ENCODE data around the gene MAPK14. TPM values are rescaled to one million over a fixed set of nuclear protein-coding genes. Genes with fewer than 3 reads are reported as not detected.
"Not testable (repeated sequence)": the region's sequence is repeated elsewhere in the genome, so short reads cannot be mapped to it uniquely, and the experiment has no call there.

MAPK14 gene
- total RNA-seq, 4 donors from 2014 or later = 62.0 to 117 (median 86.2) TPM

GRCh38 chr6:36028877-36029324 lies 1.3 kb downstream of the MAPK14 start:
- Histone ChIP-seq H3K4me3 (peak overlapping the region; percentile 55 to 91), H3K9me3 (no peaks in the 10 kb centered on the region), H3K36me3 (no peaks in the 10 kb centered on the region), H3K27me3 (no peaks in the 10 kb centered on the region), H3K27ac (peak overlapping the region; percentile 86 to 94), H3K4me1 (peaks cover 4 to 9% of the 10 kb centered on the region in 2 donors)
- DNase-seq = peak; percentile 36 to 71
- intact Hi-C loops (cut with DNase I; ENCODE audit: low total_unique reads) = loop anchor here (5.0 to 10.0 kb wide), 2 partner anchors 68 to 166 kb away; partner anchors contain the start of gene BRPF3
- TF ChIP-seq POLR2A (IDR thresholded peaks at IDR 0.05) = peak in 1 of 2 donors; percentile 18
- TF ChIP-seq, protein P1, sequence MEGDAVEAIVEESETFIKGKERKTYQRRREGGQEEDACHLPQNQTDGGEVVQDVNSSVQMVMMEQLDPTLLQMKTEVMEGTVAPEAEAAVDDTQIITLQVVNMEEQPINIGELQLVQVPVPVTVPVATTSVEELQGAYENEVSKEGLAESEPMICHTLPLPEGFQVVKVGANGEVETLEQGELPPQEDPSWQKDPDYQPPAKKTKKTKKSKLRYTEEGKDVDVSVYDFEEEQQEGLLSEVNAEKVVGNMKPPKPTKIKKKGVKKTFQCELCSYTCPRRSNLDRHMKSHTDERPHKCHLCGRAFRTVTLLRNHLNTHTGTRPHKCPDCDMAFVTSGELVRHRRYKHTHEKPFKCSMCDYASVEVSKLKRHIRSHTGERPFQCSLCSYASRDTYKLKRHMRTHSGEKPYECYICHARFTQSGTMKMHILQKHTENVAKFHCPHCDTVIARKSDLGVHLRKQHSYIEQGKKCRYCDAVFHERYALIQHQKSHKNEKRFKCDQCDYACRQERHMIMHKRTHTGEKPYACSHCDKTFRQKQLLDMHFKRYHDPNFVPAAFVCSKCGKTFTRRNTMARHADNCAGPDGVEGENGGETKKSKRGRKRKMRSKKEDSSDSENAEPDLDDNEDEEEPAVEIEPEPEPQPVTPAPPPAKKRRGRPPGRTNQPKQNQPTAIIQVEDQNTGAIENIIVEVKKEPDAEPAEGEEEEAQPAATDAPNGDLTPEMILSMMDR (IDR thresholded peaks at IDR 0.05) = no peak

DNA sequence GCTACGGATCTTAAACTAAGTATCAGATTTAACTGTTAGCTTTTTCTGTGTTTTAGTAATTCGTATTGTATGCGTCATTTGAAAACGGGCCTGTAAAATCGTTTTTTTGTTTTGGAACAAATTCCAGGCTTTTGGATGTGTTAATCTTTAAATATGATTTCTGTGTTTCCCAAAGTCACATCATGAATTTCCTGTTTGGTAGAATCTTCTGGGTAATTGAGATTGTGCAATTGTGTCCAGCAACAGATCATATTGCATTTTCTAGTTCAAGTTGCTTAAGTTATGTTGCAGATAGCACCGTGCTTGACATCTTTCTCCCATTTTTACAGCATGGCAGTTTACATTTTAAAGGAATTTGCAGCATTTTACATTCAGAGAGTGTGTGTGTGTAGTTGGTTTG lies 1.9 kb downstream of the MAPK14 start:
- no peak for DNase-seq
- peak overlapping the region; percentile 55 to 91 for H3K4me3 ChIP-seq
- intact Hi-C loops (cut with DNase I; ENCODE audit: low total_unique reads) = loop anchor here (5.0 to 10.0 kb wide), 2 partner anchors 68 to 165 kb away; partner anchors contain the start of gene BRPF3
- TF ChIP-seq, protein P1 (IDR thresholded peaks at IDR 0.05) = no peak
- TF ChIP-seq POLR2A (IDR thresholded peaks at IDR 0.05) = no peak
- H3K36me3 ChIP-seq = no peaks in the 10 kb centered on the region
- H3K9me3 ChIP-seq = no peaks in the 10 kb centered on the region
- H3K27ac ChIP-seq = peak overlapping the region; percentile 86 to 94
- no peaks in the 10 kb centered on the region for H3K27me3 ChIP-seq
- H3K4me1 ChIP-seq = peaks cover 1 to 9% of the 10 kb centered on the region in 2 donors

GRCh38 chr6:36032261-36032660 lies 4.7 kb downstream of the MAPK14 start:
- no peak for TF ChIP-seq POLR2A (IDR thresholded peaks at IDR 0.05)
- TF ChIP-seq, protein P1 (IDR thresholded peaks at IDR 0.05) = no peak
- H3K36me3 ChIP-seq = no peaks in the 10 kb centered on the region
- intact Hi-C loops (cut with DNase I; ENCODE audit: low total_unique reads) = no loop called here
- no peak overlapping the region for H3K4me3 ChIP-seq
- H3K27ac ChIP-seq = no peak overlapping the region
- DNase-seq = no peak
- H3K4me1 ChIP-seq = no peaks in the 10 kb centered on the region
- H3K27me3 ChIP-seq = no peaks in the 10 kb centered on the region
- no peaks in the 10 kb centered on the region for H3K9me3 ChIP-seq

GRCh38 chr6:36033144-36033543 lies 5.5 kb downstream of the MAPK14 start:
- DNase-seq; H3K36me3 ChIP-seq; H3K9me3 ChIP-seq; H3K4me3 ChIP-seq; intact Hi-C loops (cut with DNase I; ENCODE audit: low total_unique reads); H3K27me3 ChIP-seq; H3K27ac ChIP-seq; H3K4me1 ChIP-seq: not testable (repeated sequence)

GRCh38 chr6:36033935-36034334 lies 6.3 kb downstream of the MAPK14 start:
- H3K36me3 ChIP-seq = no peaks in the 10 kb centered on the region
- intact Hi-C loops (cut with DNase I; ENCODE audit: low total_unique reads) = no loop called here
- H3K27ac ChIP-seq = peak overlapping the region in 1 of 2 donors; percentile 29
- TF ChIP-seq, protein P1 (IDR thresholded peaks at IDR 0.05) = no peak
- TF ChIP-seq POLR2A (IDR thresholded peaks at IDR 0.05) = no peak
- no peak for DNase-seq
- no peaks in the 10 kb centered on the region for H3K27me3 ChIP-seq
- peaks cover 4 to 8% of the 10 kb centered on the region in 2 donors for H3K4me1 ChIP-seq
- no peak overlapping the region for H3K4me3 ChIP-seq
- no peaks in the 10 kb centered on the region for H3K9me3 ChIP-seq

GRCh38 chr6:36034441-36034840 lies 6.8 kb downstream of the MAPK14 start:
- H3K27ac ChIP-seq = peak overlapping the region in 1 of 2 donors; percentile 29
- TF ChIP-seq POLR2A (IDR thresholded peaks at IDR 0.05) = no peak
- TF ChIP-seq, protein P1 (IDR thresholded peaks at IDR 0.05) = no peak
- H3K4me1 ChIP-seq = peaks cover 4 to 13% of the 10 kb centered on the region in 2 donors

More at GRCh38 chr6:36034441-36034840, 6.8 kb downstream of the MAPK14 start:
- Histone ChIP-seq H3K4me3 (no peak overlapping the region), H3K9me3 (no peaks in the 10 kb centered on the region), H3K36me3 (no peaks in the 10 kb centered on the region), H3K27me3 (no peaks in the 10 kb centered on the region)
- intact Hi-C loops (cut with DNase I; ENCODE audit: low total_unique reads) = no loop called here
- no peak for DNase-seq
